Measurements from ENCODE around the gene C2orf74. TPM values are rescaled to one million over a fixed set of nuclear protein-coding genes. Genes with fewer than 3 reads are reported as not detected.

The C2orf74 gene
- polyA plus RNA-seq, 3 donors, result 3.0 to 18.2 (median 12.0) TPM

GRCh38 chr2:61172671-61173070 lies 10.7 kb downstream of the C2orf74 start:
- H3K4me2 ChIP-seq (replicated peaks; ENCODE audit: extremely low read depth, low read length, poor library complexity, severe bottlenecking), result no peak overlapping the region
- H3K27me3 Mint-ChIP-seq (ENCODE audit: low read depth in 3 of 3), result peaks cover 8 to 11% (median 10%) of the 10 kb centered on the region in 3 donors
- no peak for DNase-seq
- H3K36me3 ChIP-seq (replicated peaks in 1 of 2; ENCODE audit: control insufficient read depth in 1 of 2, insufficient read depth in 2 of 2, low read length in 2 of 2), result no peaks in the 10 kb centered on the region
- H4K20me1 ChIP-seq (ENCODE audit: insufficient read depth, low read length), result no peaks in the 10 kb centered on the region
- H2AFZ ChIP-seq (ENCODE audit: insufficient read depth, low read depth, low read length, poor library complexity, severe bottlenecking), result no peak overlapping the region
- H3K4me3 Mint-ChIP-seq, result no peak overlapping the region
- H3K4me3 ChIP-seq (replicated peaks in 1 of 3; ENCODE audit: low read depth in 2 of 3, low read length in 3 of 3), result no peak overlapping the region
- no peak overlapping the region for H3K9ac ChIP-seq (ENCODE audit: insufficient read depth, low read length, poor library complexity, severe bottlenecking)
- TF ChIP-seq, protein P1, sequence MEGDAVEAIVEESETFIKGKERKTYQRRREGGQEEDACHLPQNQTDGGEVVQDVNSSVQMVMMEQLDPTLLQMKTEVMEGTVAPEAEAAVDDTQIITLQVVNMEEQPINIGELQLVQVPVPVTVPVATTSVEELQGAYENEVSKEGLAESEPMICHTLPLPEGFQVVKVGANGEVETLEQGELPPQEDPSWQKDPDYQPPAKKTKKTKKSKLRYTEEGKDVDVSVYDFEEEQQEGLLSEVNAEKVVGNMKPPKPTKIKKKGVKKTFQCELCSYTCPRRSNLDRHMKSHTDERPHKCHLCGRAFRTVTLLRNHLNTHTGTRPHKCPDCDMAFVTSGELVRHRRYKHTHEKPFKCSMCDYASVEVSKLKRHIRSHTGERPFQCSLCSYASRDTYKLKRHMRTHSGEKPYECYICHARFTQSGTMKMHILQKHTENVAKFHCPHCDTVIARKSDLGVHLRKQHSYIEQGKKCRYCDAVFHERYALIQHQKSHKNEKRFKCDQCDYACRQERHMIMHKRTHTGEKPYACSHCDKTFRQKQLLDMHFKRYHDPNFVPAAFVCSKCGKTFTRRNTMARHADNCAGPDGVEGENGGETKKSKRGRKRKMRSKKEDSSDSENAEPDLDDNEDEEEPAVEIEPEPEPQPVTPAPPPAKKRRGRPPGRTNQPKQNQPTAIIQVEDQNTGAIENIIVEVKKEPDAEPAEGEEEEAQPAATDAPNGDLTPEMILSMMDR (IDR thresholded peaks at IDR 0.05), result no peak
- peaks cover 3% of the 10 kb centered on the region for H3K79me2 ChIP-seq (ENCODE audit: insufficient read depth, low read length)
- H3K27me3 ChIP-seq (ENCODE audit: control insufficient read depth in 2 of 2, insufficient read depth in 2 of 2, low read length in 2 of 2), result no peaks in the 10 kb centered on the region
- WGBS (ENCODE audit: insufficient coverage), result 91% methylated on average over 1 of the region's 1 CpG
- peaks cover 17% of the 10 kb centered on the region for H3K4me1 Mint-ChIP-seq
- H3K27ac Mint-ChIP-seq, result no peak overlapping the region
- peaks cover 14 to 24% of the 10 kb centered on the region in 2 donors for H3K4me1 ChIP-seq (ENCODE audit: control insufficient read depth in 1 of 2, insufficient read depth in 2 of 2, low read length in 2 of 2)
- peaks cover 2 to 7% of the 10 kb centered on the region in 2 donors for H3K36me3 Mint-ChIP-seq
- peaks cover 0 to 4% (median 0%) of the 10 kb centered on the region in 7 donors for H3K9me3 Mint-ChIP-seq
- intact Hi-C loops (cut with micrococcal nuclease), result no loop called here
- no peaks in the 10 kb centered on the region for H3K9me3 ChIP-seq (replicated peaks in 1 of 2; ENCODE audit: control insufficient read depth in 1 of 2, insufficient read depth in 1 of 2, low read length in 2 of 2)
- H3K27ac ChIP-seq (ENCODE audit: low read depth in 1 of 2, low read length in 2 of 2), result no peak overlapping the region

GRCh38 chr2:61173116-61173515 lies 11.1 kb downstream of the C2orf74 start:
- Mint-ChIP-seq H3K4me3 (no peak overlapping the region), H3K36me3 (peaks cover 2 to 6% of the 10 kb centered on the region in 2 donors), H3K27ac (no peak overlapping the region), H3K9me3 (peaks cover 0 to 4% (median 0%) of the 10 kb centered on the region in 7 donors), H3K27me3 (ENCODE audit: low read depth in 3 of 3) (peaks cover 8 to 11% (median 10%) of the 10 kb centered on the region in 3 donors), H3K4me1 (peaks cover 19% of the 10 kb centered on the region)
- Histone ChIP-seq H3K79me2 (ENCODE audit: insufficient read depth, low read length) (peaks cover 8% of the 10 kb centered on the region), H3K27me3 (ENCODE audit: control insufficient read depth in 2 of 2, insufficient read depth in 2 of 2, low read length in 2 of 2) (no peaks in the 10 kb centered on the region), H3K27ac (ENCODE audit: low read depth in 1 of 2, low read length in 2 of 2) (no peak overlapping the region), H3K36me3 (replicated peaks in 1 of 2; ENCODE audit: control insufficient read depth in 1 of 2, insufficient read depth in 2 of 2, low read length in 2 of 2) (no peaks in the 10 kb centered on the region), H4K20me1 (ENCODE audit: insufficient read depth, low read length) (no peaks in the 10 kb centered on the region), H2AFZ (ENCODE audit: insufficient read depth, low read depth, low read length, poor library complexity, severe bottlenecking) (no peak overlapping the region), H3K9ac (ENCODE audit: insufficient read depth, low read length, poor library complexity, severe bottlenecking) (no peak overlapping the region), H3K4me2 (replicated peaks; ENCODE audit: extremely low read depth, low read length, poor library complexity, severe bottlenecking) (no peak overlapping the region), H3K4me3 (replicated peaks in 1 of 3; ENCODE audit: low read depth in 2 of 3, low read length in 3 of 3) (no peak overlapping the region), H3K4me1 (ENCODE audit: control insufficient read depth in 1 of 2, insufficient read depth in 2 of 2, low read length in 2 of 2) (peaks cover 17 to 28% of the 10 kb centered on the region in 2 donors), H3K9me3 (replicated peaks in 1 of 2; ENCODE audit: control insufficient read depth in 1 of 2, insufficient read depth in 1 of 2, low read length in 2 of 2) (no peaks in the 10 kb centered on the region)
- 100% methylated on average over 4 of the region's 4 CpGs for WGBS (ENCODE audit: insufficient coverage)
- DNase-seq, result no peak
- intact Hi-C loops (cut with micrococcal nuclease), result no loop called here
- TF ChIP-seq, protein P1 (IDR thresholded peaks at IDR 0.05), result no peak
